ENCODE results near the gene LMCD1. TPM values are rescaled to one million over a fixed set of nuclear protein-coding genes. Genes with fewer than 3 reads are reported as not detected.

LMCD1 gene
- total and polyA plus RNA-seq, 2 of the 8 experiments (the other 6 are each of a cell fraction or from before 2014, with no cell fraction given) = 12.3 to 26.5 TPM

GRCh38 chr3:8563146-8563545 lies 61.5 kb downstream of the LMCD1 start:
- Histone ChIP-seq H3K18ac (ENCODE audit: extremely low read depth, low read length) (no peak overlapping the region), H2BK12ac (ENCODE audit: low read depth, low read length) (no peak overlapping the region), H3K23me2 (ENCODE audit: low read depth, low read length) (no peaks in the 10 kb centered on the region), H2BK5ac (ENCODE audit: low read depth, low read length) (no peak overlapping the region), H4K8ac (ENCODE audit: extremely low read depth, insufficient read depth, low read length) (no peak overlapping the region), H3K4ac (replicated peaks; ENCODE audit: insufficient read length, low read depth, low read length) (no peak overlapping the region), H3K79me1 (ENCODE audit: low read depth, low read length) (no peaks in the 10 kb centered on the region), H2BK15ac (ENCODE audit: low read length) (no peak overlapping the region), H2AK5ac (ENCODE audit: low read depth, low read length) (no peak overlapping the region), H2BK120ac (replicated peaks; ENCODE audit: low read depth, low read length) (no peak overlapping the region), H2BK20ac (ENCODE audit: low read length) (no peak overlapping the region), H3K14ac (ENCODE audit: insufficient read length) (no peak overlapping the region), H3K4me1 (replicated peaks in 1 of 4; ENCODE audit: control insufficient read depth in 3 of 4, insufficient read depth in 4 of 4, low read length in 3 of 4) (no peaks in the 10 kb centered on the region), H2AFZ (ENCODE audit: low read length) (no peak overlapping the region), H3K9me3 (ENCODE audit: insufficient read depth in 2 of 2, low read depth in 1 of 2, low read length in 1 of 2) (no peaks in the 10 kb centered on the region), H3K79me2 (ENCODE audit: control insufficient read depth in 1 of 2, insufficient read depth in 2 of 2, low read length in 2 of 2) (no peaks in the 10 kb centered on the region), H3K4me2 (ENCODE audit: insufficient read depth in 1 of 2, low read depth in 2 of 2, low read length in 2 of 2) (no peak overlapping the region), H3K4me3 (ENCODE audit: extremely low read depth in 1 of 4, insufficient read depth in 2 of 4, low read depth in 3 of 4, low read length in 4 of 4) (no peak overlapping the region), H3K9ac (replicated peaks in 1 of 4; ENCODE audit: extremely low read depth in 1 of 4, low read depth in 3 of 4, low read length in 3 of 4) (no peak overlapping the region), H3K23ac (ENCODE audit: insufficient read length) (no peak overlapping the region), H4K20me1 (replicated peaks in 1 of 2; ENCODE audit: control insufficient read depth in 1 of 2, insufficient read depth in 2 of 2, low read length in 2 of 2) (no peaks in the 10 kb centered on the region), H3K27ac (ENCODE audit: low read depth, low read length) (no peak overlapping the region), H4K5ac (ENCODE audit: insufficient read length, low read depth, low read length) (no peak overlapping the region), H3K36me3 (ENCODE audit: control insufficient read depth in 2 of 4, insufficient read depth in 4 of 4, low read length in 3 of 4) (peaks cover 0 to 11% (median 0%) of the 10 kb centered on the region in 4 experiments; a peak in 2 of 8 replicates), H4K91ac (replicated peaks; ENCODE audit: insufficient read length, low read length) (no peak overlapping the region), H3K27me3 (replicated peaks in 1 of 4; ENCODE audit: control insufficient read depth in 3 of 4, extremely low read depth in 1 of 4, insufficient read depth in 3 of 4, low read length in 3 of 4) (no peaks in the 10 kb centered on the region), H3K56ac (replicated peaks; ENCODE audit: insufficient read length, low read depth, low read length) (no peak overlapping the region)
- FAIRE-seq (no peak), DNase-seq (ENCODE audit: low read depth in 1 of 2, low spot score in 2 of 2) (no peak)
- 83% methylated on average over 4 of the region's 4 CpGs; no CpG with 5 or more reads in 1 of the 2 experiments for WGBS, 2 experiments (ENCODE audit: extremely low coverage in 1 of 2, insufficient coverage in 1 of 2, insufficient read length in 1 of 2, insufficient replicate concordance in 2 of 2, low coverage in 1 of 2, low lambda C conversion rate in 2 of 2, missing lambda C conversion rate in 1 of 2)
- ChIA-PET POLR2A (ENCODE audit: partially characterized antibody) (interaction anchor here (1.4 kb wide), 1 partner anchor 10 kb away, joined by 4 read pairs; no protein-coding TSS in a partner anchor), CTCF (ENCODE audit: partially characterized antibody) (interaction anchor here (1.3 kb wide), 1 partner anchor 45 kb away, joined by 3 read pairs; no protein-coding TSS in a partner anchor)
- TF ChIP-seq FOSL1 (IDR thresholded peaks at IDR 0.05; ENCODE audit: insufficient read depth, low read depth, low read length) (no peak), SUZ12 (IDR thresholded peaks at IDR 0.05; ENCODE audit: low read length) (no peak), CBX5 (IDR thresholded peaks at IDR 0.05; ENCODE audit: low read depth, low read length) (no peak), POLR2AphosphoS5 (IDR thresholded peaks at IDR 0.05; ENCODE audit: low read depth, low read length) (no peak), RFX5 (IDR thresholded peaks at IDR 0.05; ENCODE audit: borderline replicate concordance, low read depth, low read length) (no peak), PHF8 (conservative IDR thresholded peaks at IDR 0.05; ENCODE audit: low read depth, low read length) (no peak), NRF1 (IDR thresholded peaks at IDR 0.05; ENCODE audit: low read depth, low read length) (no peak), TAF1 (IDR thresholded peaks at IDR 0.05; ENCODE audit: low read depth, low read length) (no peak), EGR1 (IDR thresholded peaks at IDR 0.05; ENCODE audit: borderline replicate concordance, low read depth, low read length) (no peak), BACH1 (IDR thresholded peaks at IDR 0.05; ENCODE audit: low read length) (no peak), SIX5 (IDR thresholded peaks at IDR 0.05; ENCODE audit: low read depth, low read length) (no peak), CREB1 (IDR thresholded peaks at IDR 0.05) (no peak)

All from H1 (cell line).